A172 (cell line): ENCODE measurements around the gene GALNT2. TPM values are rescaled to one million over a fixed set of nuclear protein-coding genes. Genes with fewer than 3 reads are reported as not detected.

Experiments used
- DNase-seq: peaks from one replicate; pipeline ENCODE4 v3.0.0-alpha.2; 2015; ENCODE audit warnings: low spot score
- total RNA-seq: library from RNA; depleted of rRNA; stranded (reverse); fragments of >200 nt; shearing (Covaris generic); gene quantifications from 2 replicates; pipeline ENCODE4 v1.2.3, GENCODE V29; 2014

Gene GALNT2
- total RNA-seq, 1 experiment from 2014 or later, result 79.8 TPM

- DNase-seq, result no peak
These were observed 210.4 kb downstream of the GALNT2 start for GRCh38 chr1:230277201-230278025.

DNA sequence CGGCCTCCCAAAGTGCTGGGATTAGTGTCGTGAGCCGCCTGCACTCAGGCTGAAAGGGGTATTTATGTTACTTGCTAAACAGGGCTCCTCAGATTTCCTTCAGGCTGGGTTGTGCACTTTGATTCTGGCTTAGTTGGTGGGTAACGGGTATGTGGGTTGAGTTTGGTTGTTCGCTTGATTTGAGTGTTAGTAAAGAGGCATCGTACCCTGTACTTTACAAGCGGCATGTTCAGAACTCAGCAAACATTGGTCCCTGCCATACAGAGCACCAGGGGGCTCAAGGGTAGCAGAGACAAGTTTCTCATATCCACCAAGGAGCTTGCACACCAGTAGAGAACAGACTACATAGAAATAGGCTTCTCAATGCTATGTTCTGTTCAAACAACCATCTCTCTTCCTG lies 211.3 kb downstream of the GALNT2 start:
- no peak for DNase-seq

DNA sequence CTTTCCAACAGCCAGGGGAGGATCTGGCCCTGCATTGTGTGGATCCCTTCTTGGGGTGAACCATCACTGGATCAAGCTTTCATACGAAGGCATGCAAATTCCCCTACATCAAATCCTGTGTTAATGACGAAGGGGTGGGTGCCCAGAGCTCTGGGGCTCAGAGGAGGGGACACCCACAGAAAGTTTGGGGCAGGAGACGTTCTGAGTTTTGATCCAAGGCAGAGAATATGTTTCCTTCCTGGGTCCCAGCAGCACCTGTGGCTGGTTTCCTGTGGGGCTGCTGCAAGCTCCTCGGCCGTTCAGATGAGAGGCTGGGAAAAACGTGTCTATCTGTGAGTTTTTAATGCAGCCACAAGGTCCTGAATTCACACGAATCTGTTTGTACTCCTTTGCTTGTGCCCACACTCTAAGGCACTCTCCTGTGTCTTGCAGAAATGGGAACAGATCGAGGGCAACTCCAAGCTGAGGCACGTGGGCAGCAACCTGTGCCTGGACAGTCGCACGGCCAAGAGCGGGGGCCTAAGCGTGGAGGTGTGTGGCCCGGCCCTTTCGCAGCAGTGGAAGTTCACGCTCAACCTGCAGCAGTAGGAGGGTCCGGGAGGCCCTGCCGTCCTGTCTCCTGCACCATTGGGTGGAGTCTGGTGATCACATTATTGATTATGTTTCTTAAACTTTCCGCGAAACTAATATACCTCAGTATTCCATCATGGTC lies 212.0 kb downstream of the GALNT2 start:
- no peak for DNase-seq

DNA sequence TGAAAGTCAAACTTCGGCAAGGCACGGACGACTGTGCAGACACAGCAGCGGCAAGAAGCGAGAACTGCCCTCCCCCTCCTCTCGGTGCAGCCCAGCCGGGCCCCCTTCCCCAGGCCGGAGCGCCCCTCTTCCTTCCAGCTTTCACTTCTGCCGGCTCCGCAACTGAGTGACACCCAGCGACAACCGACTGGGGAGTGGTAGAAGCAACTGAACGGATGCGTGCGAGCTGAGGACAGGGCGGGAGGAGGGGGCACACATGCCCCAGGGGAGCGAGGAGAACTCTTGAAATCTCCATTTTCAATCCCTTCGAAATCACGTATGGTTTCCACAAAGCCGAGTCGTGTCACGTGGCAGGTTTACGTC lies 212.5 kb downstream of the GALNT2 start:
- DNase-seq, result no peak

GRCh38 chr1:230280054-230280795 lies 213.2 kb downstream of the GALNT2 start:
- DNase-seq, result no peak

DNA sequence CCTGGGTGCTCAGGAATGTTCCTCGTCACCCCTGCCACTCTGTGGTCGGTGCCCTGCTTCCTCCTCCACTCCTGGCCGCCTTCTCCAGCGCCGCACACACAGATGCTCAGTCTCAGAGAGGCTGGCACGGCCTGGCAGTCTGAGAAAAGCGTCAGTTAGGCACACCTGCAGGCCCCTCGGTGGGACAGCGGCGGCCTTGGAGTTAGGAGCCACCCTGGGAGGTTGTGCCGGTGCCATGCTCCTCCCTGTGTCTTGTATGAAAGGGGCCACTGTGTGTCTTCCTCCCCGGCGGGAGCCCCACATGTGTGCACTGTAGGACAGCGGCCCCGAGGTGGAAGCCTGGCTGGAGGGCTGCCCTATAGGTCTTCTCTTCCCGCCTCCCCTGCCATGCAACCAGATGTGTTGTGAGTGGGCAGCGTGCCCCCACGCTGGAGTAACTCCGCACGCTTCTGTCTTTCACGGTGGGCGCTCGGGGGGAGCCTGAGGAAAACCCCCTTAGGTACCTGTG lies 213.9 kb downstream of the GALNT2 start:
- no peak for DNase-seq

GRCh38 chr1:230281556-230281955 lies 214.5 kb downstream of the GALNT2 start:
- no peak for DNase-seq

GRCh38 chr1:230282157-230282556 lies 215.1 kb downstream of the GALNT2 start:
- no peak for DNase-seq

DNA sequence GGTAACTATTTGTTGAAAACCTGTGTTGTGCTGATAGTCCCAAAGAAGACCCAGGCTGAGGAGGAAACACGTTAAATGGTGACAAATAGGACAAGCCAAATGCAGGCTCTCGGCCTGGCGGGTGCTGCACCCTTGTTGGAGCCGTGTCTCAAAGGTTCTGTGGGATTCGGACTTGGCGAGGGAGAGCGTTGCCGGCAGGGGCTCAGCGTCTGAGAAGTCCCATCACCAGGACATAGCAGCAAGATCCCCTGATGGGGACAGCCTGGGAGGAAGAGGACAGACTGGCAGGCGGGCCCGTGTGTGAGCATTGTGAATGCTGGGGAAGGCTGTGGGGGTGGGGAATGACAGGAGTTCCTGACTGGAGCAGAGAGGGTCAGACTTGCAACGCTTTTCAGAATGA lies 216.6 kb downstream of the GALNT2 start:
- no peak for DNase-seq

DNA sequence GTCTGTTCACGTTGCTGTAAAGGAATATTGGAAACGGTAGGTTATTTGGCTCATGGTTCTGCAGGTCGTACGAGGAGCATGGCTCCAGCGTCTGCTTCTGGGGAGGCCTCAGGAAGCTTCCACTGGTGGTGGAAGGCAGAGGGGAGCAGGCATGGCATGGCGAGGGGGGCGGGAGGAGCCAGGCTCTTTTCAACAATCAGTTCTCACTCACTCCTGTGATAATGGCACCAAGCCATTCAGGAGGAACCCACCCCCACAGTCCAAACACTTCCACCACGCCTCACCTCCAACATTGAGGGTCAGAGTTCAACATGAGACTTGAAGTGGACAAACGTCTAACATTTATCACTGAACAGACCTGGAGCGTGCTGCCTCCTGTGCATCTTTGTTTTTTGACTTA lies 217.9 kb downstream of the GALNT2 start:
- no peak for DNase-seq

DNA sequence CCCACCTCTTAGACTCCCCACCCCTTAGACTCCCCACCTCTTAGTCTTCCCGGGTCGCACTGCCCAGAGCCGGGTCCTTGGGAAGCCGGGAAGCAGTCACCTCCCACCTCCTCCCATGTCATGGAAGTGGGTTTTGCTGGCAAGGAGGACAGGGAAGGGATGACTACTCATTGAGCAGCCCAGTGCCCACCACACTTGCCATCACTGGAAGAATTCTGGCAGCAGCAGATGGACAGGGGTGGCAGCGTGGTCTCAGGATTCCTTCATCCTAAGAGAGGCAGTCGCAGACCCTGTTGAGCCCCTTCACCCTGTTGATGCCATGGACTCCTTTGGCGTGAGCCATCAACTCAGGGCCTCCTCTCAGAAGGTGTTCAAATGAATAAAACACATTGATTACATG lies 218.3 kb downstream of the GALNT2 start:
- no peak for DNase-seq

- no peak for DNase-seq
These were observed 219.3 kb downstream of the GALNT2 start for GRCh38 chr1:230286166-230286889.

GRCh38 chr1:230286890-230287269 lies 219.8 kb downstream of the GALNT2 start:
- no peak for DNase-seq

DNA sequence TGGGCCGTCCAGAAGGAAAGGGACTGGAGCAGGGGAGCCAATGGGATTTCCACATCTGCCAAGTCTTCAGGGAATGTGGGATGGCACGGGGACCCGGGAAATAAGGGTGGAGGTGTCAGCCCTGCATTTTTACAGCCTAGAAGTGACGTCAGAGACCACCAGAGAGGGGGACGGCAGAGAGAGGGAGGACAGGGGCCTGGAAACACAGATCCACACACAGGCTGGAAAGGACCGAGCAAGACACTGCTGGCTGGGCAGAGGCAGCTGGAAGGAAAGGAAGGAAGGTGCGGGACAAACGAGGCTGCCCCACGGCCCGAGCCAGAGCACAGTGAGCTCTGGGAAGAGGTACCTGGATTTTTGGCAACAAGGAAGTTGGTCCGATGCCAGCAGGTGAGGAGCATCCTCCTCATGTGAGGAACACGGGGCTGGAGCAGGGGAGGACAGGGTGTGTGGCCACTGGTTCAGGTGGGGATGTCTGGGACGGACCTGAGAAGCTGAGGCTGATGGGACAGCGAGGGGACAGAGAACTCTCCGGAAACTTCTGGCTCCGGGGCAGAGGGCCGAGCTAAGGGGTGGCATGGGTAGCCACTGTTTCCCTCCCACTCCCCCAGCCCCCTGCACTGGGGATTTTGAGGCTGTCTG lies 220.8 kb downstream of the GALNT2 start:
- no peak for DNase-seq

GRCh38 chr1:230288641-230289349 lies 221.8 kb downstream of the GALNT2 start:
- no peak for DNase-seq

- no peak for DNase-seq
These were observed 222.3 kb downstream of the GALNT2 start for GRCh38 chr1:230289350-230289644.

GRCh38 chr1:230291731-230292620 lies 224.9 kb downstream of the GALNT2 start:
- no peak for DNase-seq

GRCh38 chr1:230292689-230293389 lies 225.8 kb downstream of the GALNT2 start:
- DNase-seq, result no peak

DNA sequence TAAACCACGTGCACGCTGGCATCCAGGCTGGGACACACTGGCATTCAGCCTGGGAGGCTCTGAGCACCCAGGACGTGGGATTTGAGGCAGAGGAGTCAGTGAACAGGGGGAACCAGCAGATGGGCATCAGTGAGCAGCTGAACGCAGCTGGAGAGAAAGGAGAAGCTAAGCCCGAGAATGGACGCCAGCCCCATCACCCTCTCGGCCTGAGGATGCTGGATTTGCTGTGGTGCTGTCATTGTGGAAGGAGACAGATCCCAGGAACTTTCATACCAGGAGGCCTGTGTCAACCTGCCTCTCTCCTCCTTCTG lies 226.3 kb downstream of the GALNT2 start:
- no peak for DNase-seq
